DND-41 (cell line): ENCODE measurements around the gene TMEM238.

Experiments
- CTCF ChIP-seq: IDR thresholded peaks from 2 replicates; pipeline ENCODE4 v1.5.1; 2012; ENCODE audit warnings: borderline replicate concordance, low read length, moderate library complexity, mild to moderate bottlenecking; ENCODE audit not compliant: poor library complexity, severe bottlenecking; ENCODE audit errors: extremely low read depth
- EZH2 ChIP-seq: IDR thresholded peaks from 3 replicates; pipeline ENCODE4 v1.6.1; 2012; ENCODE audit warnings: borderline replicate concordance, low read depth, mild to moderate bottlenecking, moderate library complexity, low read length, inconsistent platforms; ENCODE audit not compliant: severe bottlenecking

DNA sequence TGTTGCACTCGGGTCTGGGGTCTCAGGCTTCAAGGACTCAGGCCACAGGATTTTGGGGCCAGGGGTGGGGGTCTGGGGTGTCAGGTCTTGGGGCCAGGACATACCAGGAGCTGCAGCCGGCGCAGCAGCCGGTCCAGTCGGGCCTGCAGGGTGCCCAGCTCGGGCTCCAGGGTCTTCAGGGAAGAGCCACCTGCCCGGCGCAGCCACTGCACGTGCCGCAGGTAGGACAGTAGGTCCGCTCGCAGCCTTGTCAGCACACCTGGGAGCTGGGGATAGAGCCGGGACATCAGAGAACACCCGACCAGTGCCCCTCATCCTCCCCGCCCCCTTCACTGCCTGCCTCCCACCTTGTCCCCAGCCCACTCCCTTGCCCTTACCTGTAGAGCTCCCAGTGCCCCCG lies 16.0 kb downstream of the TMEM238 start:
- TF ChIP-seq CTCF (no peak), EZH2 (no peak)
